Activated T-cell treated with anti-CD3 and anti-CD28 coated beads, Interleukin-2, amount 50 U/mL, for 48 hours (primary cell): Measurements from ENCODE around the gene ODAD2.

Experiments used
- DNase-seq, 2 experiments: peaks; one replicate each; pipeline ENCODE4 v3.0.0-alpha.2; 2020

ODAD2 gene

DNA sequence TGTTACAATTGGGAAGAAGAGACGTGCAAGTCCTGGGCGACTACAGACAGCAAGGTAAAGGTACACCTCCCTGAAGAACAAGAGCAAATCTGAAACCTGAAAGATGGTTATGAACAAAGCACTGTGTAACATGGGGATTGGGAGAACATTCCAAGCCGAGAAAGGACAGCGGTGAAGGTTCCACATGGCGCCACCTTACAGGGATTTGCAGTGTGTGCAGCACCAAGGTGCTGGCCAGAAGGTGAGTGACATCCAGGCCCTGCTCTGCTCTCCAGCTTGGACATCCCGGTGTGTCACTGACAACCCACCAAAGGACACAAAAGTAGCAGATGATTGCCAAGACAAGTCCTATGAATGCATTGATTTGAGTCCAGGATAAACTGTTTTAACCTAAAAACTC, 165.1 kb downstream of the ODAD2 start:
- DNase-seq: no peak

DNA sequence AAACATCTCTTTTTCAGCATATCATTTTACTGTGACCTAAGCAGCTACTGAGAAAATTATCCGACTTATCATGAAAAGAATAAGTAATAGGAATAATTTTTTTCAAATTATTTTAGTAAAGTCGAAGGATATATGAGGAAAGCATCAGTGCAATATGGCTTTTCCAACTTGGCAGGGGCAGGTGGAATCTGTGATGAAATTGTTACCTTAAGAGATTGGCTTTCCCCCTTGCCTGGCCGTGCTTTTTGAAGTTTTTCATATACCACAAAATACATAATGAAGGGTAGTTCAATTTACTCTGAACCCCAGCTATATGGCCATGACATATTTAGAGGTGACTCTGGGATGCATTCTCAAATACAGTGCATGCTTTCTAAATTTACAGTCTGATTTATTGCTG, 166.1 kb downstream of the ODAD2 start:
- no peak for DNase-seq

- DNase-seq: no peak
Observed at GRCh38 chr10:27826369-27826768, 172.5 kb downstream of the ODAD2 start.

- DNase-seq: no peak
Observed at GRCh38 chr10:27822301-27822700, 176.6 kb downstream of the ODAD2 start.

DNA sequence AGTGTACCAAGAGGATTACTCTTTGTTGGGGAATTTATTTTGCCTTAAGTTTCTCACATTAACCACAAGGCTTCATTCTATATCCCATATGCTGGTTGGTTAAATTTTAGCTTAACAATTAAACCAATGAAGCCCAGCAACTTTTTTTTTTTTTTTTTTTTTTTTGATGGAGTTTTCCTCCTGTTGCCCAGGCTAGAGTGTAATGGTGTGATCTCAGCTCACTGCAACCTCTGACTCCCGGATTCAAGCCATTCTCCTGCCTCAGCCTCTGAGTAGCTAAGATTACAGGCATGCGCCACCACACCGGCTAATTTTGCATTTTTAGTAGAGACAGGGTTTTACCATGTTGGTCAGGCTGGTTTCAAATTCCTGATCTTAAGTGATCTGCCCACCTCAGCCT, 178.2 kb downstream of the ODAD2 start:
- no peak for DNase-seq

GRCh38 chr10:27819781-27820531, 178.9 kb downstream of the ODAD2 start:
- DNase-seq: no peak

DNA sequence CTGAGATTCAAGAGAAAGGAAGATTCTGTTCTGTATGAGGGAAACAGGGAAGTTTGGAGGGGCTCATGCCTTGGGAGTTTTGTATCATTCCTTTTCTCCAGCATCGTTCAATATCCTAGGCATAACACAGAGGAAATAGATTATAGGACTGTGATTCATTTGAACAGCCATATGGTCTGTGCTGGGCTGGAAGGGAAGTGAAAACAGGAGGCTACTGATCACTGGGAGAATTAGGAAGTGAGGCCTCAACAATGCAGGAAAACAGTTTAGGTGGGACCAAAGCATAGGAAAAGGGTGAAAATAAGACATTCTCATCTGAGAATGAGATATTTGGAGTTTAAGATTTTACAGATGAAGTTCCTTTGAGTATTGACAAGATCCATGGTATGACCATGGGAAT, 182.6 kb downstream of the ODAD2 start:
- DNase-seq: no peak

- DNase-seq: no peak
Observed at GRCh38 chr10:27815846-27816245, 183.0 kb downstream of the ODAD2 start.

DNA sequence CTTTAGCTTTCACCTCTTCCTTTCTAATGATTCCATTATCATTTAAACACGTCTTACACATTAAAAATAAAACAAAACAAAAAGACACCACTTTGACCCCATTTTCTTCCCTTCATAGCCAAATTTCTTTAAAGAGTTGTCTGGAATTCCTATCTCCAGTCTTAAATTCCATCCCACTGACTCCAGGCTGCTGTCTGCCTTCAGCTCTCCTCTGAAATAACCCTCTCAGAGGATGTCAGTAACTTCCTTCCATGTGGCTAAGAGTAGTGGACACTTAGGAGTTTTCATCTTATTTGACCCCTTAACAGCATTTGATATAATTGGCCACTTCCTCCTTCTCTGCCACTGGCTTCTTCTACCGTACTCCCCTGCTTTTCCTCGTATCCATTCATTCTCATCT, 183.6 kb downstream of the ODAD2 start:
- no peak for DNase-seq

- DNase-seq: no peak
Observed at GRCh38 chr10:27805180-27805579, 193.7 kb downstream of the ODAD2 start.

DNA sequence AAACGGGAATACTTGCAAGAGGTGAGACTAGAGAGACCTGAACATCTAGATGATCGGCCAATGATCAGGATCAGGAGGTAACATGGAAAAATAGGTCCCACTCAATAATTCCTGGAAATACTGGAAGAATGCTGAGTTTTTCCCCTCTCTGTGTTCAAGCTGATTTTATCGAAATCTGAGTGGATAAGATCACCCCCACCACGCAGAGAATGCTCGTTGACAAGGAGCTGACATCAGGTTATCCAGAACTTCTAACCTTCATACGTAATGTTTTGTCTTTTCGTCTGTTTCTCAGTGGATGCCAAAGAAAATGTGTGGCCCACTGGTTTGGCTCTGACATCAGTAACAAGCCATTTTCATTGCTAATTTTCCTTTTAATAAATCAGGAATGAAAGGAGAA, 194.7 kb downstream of the ODAD2 start:
- DNase-seq: no peak

GRCh38 chr10:27801171-27801785, 197.6 kb downstream of the ODAD2 start:
- no peak for DNase-seq

DNA sequence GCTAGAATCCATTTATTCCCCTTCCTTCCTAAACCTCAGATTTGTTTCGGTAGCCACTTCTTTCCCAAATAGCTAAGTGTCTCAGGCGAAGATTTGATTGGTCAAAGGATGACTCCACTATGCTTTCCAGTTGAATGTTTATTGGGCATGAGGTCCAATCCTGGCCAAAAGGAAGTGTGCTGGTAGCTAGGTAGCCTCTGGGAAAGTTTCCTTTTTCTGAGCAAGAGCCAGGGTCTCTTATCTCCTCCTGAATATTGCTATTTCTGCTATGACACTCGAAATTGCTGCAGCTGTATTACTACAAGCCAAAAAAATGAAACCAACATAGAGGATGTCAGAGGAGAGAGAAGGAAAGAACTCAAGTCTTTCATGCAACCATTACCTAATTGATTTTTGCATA, 199.8 kb downstream of the ODAD2 start:
- no peak for DNase-seq

DNA sequence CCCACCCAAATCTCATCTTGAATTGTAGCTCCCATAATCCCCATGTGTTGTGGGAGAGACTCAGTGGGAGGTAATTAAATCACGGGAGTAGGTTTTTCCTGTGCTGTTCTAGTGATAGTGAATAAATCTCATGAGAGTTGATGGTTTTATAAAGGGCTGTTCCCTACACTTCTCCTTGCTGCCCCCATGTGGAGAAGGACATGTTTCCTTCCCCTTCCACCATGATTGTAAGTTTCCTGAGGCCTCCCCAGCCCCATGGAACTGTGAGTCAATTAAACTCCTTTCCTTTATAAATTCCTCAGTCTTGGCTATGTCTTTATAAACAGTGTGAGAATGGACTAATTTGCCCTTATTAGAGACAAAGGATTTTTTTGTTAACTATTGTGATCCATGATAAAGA, 204.7 kb downstream of the ODAD2 start:
- DNase-seq: no peak

- no peak for DNase-seq
Observed at GRCh38 chr10:27792216-27792615, 206.7 kb downstream of the ODAD2 start.

DNA sequence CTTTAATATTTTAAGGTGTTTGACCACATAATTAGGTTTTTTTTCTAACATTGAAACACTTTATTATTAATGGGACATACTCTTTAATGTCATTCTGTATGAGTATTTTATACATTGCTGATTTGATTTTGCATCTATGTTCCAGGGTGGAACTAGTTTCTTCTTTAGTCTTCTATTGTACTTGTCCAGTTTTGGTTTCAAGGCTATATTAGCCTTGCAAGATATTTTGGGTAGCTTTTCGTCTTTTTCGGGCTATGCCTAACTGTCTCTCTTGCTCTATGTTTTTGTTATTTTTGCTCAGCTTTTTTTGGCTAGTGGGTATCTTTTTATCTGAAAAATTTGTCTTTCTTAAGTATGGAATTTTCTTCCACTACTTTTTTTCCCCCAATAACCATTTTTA, 214.6 kb downstream of the ODAD2 start:
- DNase-seq: no peak

DNA sequence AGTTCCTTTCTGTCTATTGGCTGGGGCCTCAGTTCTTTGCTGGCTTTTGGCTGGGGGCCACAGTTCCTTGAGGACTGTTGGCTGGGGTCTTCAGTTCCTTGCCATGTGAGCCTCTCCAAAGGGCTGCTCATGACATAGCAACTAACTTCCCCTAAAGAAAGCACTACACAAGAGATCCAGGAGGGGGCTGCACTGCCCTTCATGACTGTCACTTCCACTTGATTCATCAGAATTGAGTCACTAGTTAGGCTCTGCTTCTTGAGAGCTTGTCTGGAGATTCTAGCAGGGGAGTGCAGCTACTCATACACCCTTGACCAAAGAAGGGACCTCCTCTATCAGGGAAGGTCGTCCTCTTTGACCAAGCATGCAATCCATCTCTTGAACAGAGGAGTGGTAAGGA, 215.2 kb downstream of the ODAD2 start:
- DNase-seq: peak; percentile 47 to 53

- DNase-seq: no peak
Observed at GRCh38 chr10:27779462-27780015, 219.3 kb downstream of the ODAD2 start.

GRCh38 chr10:27774831-27775230, 224.0 kb downstream of the ODAD2 start:
- DNase-seq: no peak

DNA sequence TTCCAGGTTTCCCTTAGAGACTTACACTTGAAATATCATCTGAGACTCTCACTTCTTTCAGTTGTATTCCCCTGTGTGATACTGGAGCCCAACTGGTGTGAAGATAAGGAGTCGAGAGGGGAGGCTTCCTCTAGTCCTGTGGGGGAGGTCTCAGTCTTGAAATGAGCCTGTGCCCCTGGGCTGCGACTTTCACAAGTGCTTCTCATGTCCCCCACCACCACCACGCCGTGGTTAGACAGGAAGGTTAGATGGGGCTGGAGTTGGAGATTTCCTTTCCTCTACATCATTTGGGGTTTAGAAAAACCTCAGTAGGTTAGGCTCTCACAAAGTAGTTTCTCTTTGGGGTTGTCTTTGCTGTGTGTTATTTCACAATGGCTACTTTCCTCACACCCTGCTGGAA, 227.6 kb downstream of the ODAD2 start:
- DNase-seq: peak; percentile 41 to 47

DNA sequence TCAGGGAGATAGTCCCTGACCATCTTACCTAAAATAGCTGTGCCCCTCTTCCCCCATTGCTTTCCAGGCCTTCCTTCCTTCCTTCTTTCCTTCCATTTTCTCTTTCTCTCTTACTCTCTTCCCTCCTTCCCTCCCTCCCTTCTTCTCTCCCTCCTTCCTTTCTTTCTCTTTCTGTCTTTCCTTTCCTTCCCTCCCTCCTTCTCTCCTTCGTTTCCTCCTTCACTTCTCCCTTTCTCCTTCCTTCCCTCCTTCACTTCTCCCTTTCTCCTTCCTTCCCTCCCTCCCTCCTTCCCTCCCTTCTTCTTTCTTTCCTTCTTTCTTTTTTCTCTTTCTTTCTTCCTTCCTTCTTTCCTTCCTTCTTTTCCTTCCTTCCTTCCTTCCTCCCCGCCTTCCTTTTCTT, 228.7 kb downstream of the ODAD2 start:
- no peak for DNase-seq
